ENCODE measurements around the gene SULT1A1. TPM values are rescaled to one million over a fixed set of nuclear protein-coding genes. Genes with fewer than 3 reads are reported as not detected.
A peak's percentile ranks its signal among the peaks of the same experiment; 100 is the strongest.

The SULT1A1 gene
- total and polyA plus RNA-seq, 2 of the 13 experiments (the other 11 are each of a cell fraction or from before 2014, with no cell fraction given) = 114 to 147 TPM

GRCh38 chr16:28596840-28597691, 12.8 kb downstream of the SULT1A1 start, which contains the start of gene SULT1A2 (continued):
- TF ChIP-seq ZNF281 (CRISPR knock-in tag; IDR thresholded peaks at IDR 0.05; ENCODE audit: borderline replicate concordance) = peak; percentile 38; the same call in 1 of the 2 replicates
- TF ChIP-seq MIXL1 (CRISPR knock-in tag; IDR thresholded peaks at IDR 0.05) = no peak
- TF ChIP-seq, protein P1, sequence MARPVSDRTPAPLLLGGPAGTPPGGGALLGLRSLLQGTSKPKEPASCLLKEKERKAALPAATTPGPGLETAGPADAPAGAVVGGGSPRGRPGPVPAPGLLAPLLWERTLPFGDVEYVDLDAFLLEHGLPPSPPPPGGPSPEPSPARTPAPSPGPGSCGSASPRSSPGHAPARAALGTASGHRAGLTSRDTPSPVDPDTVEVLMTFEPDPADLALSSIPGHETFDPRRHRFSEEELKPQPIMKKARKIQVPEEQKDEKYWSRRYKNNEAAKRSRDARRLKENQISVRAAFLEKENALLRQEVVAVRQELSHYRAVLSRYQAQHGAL (CRISPR knock-in tag; IDR thresholded peaks at IDR 0.05; ENCODE audit: not compliant biosample characterization) = no peak
- TF ChIP-seq RXRB (CRISPR knock-in tag; IDR thresholded peaks at IDR 0.05; ENCODE audit: borderline replicate concordance) = peak; percentile 87
- no peak for TF ChIP-seq ZSCAN31 (CRISPR knock-in tag; IDR thresholded peaks at IDR 0.05; ENCODE audit: low read depth)
- TF ChIP-seq SSRP1 (CRISPR knock-in tag; IDR thresholded peaks at IDR 0.05) = no peak
- no peak for TF ChIP-seq ZNF773 (CRISPR knock-in tag; IDR thresholded peaks at IDR 0.05; ENCODE audit: borderline replicate concordance)
- TF ChIP-seq RBM39 (IDR thresholded peaks at IDR 0.05; ENCODE audit: low read depth, low read length, poor library complexity, severe bottlenecking) = no peak
- no peak for TF ChIP-seq HES4 (CRISPR knock-in tag; IDR thresholded peaks at IDR 0.05; ENCODE audit: borderline replicate concordance)
- TF ChIP-seq NKX3-1 (CRISPR knock-in tag; IDR thresholded peaks at IDR 0.05) = no peak
- no peak for TF ChIP-seq PHF8 (CRISPR knock-in tag; IDR thresholded peaks at IDR 0.05)
- TF ChIP-seq, protein P2, sequence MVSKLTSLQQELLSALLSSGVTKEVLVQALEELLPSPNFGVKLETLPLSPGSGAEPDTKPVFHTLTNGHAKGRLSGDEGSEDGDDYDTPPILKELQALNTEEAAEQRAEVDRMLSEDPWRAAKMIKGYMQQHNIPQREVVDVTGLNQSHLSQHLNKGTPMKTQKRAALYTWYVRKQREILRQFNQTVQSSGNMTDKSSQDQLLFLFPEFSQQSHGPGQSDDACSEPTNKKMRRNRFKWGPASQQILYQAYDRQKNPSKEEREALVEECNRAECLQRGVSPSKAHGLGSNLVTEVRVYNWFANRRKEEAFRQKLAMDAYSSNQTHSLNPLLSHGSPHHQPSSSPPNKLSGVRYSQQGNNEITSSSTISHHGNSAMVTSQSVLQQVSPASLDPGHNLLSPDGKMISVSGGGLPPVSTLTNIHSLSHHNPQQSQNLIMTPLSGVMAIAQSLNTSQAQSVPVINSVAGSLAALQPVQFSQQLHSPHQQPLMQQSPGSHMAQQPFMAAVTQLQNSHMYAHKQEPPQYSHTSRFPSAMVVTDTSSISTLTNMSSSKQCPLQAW (CRISPR knock-in tag; IDR thresholded peaks at IDR 0.05) = no peak
- no peak for TF ChIP-seq ZUFSP (CRISPR knock-in tag; IDR thresholded peaks at IDR 0.05; ENCODE audit: borderline replicate concordance)
- no peak for TF ChIP-seq SALL1 (CRISPR knock-in tag; IDR thresholded peaks at IDR 0.05)
- no peak for TF ChIP-seq HOXA5 (CRISPR knock-in tag; IDR thresholded peaks at IDR 0.05)
- TF ChIP-seq, protein P3, sequence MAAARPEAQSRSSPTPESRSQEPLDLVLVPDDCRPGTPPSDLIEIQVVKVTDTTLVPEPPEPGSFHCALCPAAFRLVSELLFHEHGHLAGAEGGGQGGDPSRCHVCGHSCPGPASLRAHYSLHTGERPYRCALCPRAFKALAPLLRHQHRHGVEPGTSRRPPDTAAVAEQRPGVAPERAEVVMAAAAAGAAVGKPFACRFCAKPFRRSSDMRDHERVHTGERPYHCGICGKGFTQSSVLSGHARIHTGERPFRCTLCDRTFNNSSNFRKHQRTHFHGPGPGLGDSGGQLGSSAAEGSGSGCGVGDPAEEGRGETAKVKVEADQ (CRISPR knock-in tag; IDR thresholded peaks at IDR 0.05; ENCODE audit: borderline replicate concordance) = no peak
- TF ChIP-seq ZNF251 (CRISPR knock-in tag; IDR thresholded peaks at IDR 0.05) = no peak
- TF ChIP-seq ARID3A (IDR thresholded peaks at IDR 0.05; ENCODE audit: low read depth, low read length) = no peak
- no peak for TF ChIP-seq ZNF740 (CRISPR knock-in tag; IDR thresholded peaks at IDR 0.05)
